Stimulated activated CD8-positive, alpha-beta memory T cell treated with anti-CD3 and anti-CD28 coated beads, Interleukin-4, amount 100 ng/mL, for 4 hours (primary cell): Measurements from ENCODE around the gene AP2A1.

Source experiments
- DNase-seq, 2 donors: peaks; one replicate each; pipeline ENCODE4 v3.0.0-alpha.2; 2020; ENCODE audit warnings: low read depth in 2 of 2, low spot score in 1 of 2

AP2A1 gene

DNA sequence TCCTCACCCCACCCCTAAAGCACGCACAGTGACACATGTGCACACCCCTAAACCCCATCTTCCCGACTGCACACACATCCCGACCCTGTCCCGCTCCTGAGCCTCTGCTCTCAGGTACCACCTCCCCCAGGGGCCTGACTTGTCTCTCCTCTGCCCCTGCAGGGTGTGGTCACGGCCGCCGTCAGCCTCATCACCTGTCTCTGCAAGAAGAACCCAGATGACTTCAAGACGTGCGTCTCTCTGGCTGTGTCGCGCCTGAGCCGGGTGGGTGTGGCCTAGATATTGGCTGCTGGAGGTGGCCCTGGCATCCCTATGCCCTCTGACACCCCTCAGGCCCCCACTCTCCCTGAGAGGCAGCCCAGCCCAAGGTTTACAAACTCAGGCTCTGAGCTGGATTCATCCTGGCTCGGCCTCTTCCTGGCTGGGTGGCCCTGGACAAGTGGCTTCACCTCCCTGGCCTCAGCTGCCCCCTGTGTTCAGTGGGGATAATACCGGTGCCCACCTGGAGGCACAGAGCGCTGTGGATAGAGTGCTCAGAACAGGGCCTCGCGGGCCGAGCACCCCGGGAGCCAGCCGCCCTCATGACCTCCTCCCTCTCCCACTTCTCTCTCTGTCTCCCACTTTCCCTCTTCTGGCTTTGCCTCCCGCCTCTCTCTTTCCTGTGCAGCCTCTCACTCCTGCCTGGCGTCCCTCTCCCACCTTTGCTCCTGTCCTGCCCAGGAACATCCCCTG, 26.2 kb downstream of the AP2A1 start:
- no peak for DNase-seq

DNA sequence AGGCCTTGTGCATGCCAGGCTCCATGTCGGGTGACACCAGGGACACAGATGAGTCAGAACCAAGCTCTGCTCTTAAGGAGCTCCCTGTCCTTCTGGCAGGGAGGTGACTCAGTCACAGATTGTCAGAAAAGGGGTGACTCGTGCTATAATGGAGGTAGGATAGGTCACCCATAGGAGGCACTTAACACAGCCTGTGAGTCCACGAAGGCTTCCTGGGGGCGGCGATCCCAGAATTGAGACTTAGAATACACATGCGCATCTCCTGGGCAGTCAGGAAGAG, 26.7 kb downstream of the AP2A1 start:
- no peak for DNase-seq

DNA sequence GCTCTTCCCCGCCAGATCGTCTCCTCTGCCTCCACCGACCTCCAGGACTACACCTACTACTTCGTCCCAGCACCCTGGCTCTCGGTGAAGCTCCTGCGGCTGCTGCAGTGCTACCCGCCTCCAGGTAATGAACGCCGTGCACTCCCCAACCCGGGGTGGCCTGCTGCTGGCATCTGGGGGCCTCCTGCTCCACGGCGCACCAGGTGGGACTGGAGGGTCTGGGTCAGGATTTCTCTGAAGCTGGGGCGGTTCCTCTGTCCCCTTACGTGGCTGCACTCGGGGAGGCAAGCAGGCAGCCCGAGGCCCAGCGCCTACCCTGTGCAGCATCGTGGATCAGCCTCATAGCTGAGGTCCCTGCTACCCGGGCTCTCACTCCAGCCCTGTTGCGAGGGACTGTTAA, 28.8 kb downstream of the AP2A1 start:
- no peak for DNase-seq

DNA sequence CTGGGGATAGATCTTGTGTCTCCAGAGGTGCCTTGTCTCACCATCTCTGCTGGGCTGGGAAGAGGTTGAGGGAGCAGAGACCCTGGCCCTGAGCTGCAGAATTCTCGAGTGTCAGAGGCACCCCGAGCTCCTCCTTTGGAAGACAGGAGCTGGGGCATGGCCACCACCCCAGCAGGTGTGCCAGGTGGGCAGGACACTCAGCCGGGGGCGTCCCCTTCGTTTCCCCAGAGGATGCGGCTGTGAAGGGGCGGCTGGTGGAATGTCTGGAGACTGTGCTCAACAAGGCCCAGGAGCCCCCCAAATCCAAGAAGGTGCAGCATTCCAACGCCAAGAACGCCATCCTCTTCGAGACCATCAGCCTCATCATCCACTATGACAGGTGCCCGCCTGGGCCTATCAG, 31.8 kb downstream of the AP2A1 start:
- DNase-seq: no peak

DNA sequence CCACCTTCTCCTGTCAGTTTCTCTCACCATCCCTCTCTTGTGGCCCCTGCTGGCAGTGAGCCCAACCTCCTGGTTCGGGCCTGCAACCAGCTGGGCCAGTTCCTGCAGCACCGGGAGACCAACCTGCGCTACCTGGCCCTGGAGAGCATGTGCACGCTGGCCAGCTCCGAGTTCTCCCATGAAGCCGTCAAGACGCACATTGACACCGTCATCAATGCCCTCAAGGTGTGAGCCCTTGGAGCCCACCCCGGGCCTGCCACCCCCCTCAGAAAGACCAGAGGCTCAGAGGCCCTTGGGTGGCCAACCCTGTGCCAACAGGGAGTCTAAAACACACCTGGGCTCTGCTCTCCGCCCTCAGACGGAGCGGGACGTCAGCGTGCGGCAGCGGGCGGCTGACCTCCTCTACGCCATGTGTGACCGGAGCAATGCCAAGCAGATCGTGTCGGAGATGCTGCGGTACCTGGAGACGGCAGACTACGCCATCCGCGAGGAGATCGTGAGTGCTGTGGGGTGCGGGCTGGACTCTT, 32.5 kb downstream of the AP2A1 start:
- DNase-seq: no peak

DNA sequence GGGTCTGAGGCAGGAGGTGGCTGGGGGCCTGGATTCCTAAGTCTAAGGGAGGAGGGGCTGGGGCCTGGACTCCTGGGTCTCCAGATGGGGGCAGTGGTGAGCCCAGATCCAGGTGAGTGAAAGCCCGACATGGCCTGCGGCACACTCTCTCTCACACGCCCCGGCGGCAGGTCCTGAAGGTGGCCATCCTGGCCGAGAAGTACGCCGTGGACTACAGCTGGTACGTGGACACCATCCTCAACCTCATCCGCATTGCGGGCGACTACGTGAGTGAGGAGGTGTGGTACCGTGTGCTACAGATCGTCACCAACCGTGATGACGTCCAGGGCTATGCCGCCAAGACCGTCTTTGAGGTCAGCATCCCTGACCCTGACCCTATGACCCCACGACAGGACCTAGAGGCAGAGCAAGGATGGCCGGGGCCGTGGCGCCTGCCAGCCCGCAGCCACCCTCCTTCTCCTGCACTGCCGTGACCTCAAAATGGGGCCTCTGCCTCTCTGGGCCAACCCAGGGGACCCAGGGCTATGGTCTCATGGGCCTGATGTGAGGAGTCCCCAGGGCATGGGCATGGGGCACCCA, 33.1 kb downstream of the AP2A1 start:
- DNase-seq: no peak

DNA sequence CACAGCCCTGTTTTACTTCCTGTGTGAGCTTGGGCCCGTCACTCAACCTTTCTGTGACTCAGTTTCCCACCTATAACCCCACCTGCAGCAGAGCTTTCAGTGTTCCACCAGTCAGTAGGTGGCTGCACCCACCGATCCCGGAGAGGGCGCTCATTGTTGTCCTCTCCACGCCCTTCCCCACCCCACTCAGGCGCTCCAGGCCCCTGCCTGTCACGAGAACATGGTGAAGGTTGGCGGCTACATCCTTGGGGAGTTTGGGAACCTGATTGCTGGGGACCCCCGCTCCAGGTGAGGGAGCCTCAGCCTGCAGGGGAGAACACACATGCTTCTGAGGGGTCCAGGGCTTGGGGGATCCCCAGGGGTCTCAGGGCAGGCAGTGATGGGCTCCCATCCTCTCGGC, 34.0 kb downstream of the AP2A1 start:
- no peak for DNase-seq

DNA sequence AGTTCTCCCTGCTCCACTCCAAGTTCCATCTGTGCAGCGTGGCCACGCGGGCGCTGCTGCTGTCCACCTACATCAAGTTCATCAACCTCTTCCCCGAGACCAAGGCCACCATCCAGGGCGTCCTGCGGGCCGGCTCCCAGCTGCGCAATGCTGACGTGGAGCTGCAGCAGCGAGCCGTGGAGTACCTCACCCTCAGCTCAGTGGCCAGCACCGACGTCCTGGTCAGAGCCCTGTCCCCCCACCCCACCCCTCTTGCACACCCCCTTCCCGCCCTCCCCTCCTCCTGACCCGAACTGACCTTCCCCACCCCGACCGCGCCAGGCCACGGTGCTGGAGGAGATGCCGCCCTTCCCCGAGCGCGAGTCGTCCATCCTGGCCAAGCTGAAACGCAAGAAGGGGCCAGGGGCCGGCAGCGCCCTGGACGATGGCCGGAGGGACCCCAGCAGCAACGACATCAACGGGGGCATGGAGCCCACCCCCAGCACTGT, 34.6 kb downstream of the AP2A1 start:
- no peak for DNase-seq

DNA sequence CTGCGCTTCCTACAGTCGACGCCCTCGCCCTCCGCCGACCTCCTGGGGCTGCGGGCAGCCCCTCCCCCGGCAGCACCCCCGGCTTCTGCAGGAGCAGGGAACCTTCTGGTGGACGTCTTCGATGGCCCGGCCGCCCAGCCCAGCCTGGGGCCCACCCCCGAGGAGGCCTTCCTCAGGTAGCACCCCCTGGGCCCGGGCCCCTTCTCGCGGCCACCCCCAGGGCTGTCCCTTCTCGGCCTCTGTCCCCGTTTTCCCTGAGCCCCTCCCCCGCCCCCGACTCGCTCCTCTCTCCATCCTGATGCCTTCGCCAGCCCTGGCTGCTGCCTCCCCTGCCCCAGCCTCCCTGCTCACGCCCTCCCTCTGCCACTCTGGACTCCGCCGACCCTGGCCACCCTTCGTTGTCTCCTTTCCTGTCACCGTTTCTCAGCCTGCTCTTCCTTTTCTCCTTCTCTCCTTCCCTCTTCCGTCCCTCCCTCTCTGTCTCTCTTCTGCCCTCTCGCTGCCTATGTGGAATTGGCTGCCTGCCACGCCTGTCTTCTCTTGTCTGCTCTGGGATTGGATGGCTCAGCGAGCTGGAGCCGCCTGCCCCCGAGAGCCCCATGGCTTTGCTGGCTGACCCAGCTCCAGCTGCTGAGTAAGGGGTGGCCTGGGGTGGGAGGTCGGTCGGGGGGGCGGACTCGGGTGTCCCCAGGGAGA, 35.3 kb downstream of the AP2A1 start:
- no peak for DNase-seq

DNA sequence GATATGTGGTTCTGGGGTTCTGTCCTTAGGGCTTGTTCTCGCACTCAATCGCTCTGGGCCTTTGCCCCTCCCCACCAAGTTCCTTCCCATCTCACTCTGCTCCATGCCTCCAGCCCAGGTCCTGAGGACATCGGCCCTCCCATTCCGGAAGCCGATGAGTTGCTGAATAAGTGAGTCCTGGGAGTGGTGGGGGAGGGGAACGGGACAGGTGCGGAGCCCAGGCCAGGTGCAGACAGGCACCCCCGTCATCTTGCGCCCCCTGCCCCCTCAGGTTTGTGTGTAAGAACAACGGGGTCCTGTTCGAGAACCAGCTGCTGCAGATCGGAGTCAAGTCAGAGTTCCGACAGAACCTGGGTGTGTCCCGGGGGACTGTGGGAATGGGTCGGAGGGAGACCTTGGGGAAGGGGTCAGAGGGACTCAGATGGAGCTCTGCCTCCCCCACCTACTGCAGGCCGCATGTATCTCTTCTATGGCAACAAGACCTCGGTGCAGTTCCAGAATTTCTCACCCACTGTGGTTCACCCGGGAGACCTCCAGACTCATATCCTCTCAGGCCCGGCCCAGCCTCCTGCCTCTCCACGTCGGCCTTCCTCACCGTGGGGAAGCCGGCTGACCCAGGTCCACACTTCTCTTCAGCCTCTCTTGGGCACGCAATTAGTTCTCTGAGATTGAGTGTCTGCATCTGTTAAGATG, 36.2 kb downstream of the AP2A1 start:
- no peak for DNase-seq

DNA sequence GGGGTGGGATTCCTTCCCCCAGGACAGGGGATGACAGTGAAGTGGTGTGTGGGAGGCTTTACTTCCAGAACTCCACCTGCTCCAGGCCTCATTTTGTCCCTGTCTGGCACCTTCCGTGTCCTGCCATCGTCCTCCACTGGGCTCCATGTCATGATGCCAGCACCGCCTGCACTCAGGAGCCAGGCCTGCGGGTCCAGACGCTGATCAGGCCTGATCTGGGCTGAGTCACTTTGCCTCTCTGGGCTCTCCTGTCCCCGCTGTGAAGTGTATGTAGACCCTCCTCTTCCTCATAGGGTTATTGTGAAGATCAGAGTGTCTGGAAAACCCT, 36.7 kb downstream of the AP2A1 start:
- DNase-seq: no peak

DNA sequence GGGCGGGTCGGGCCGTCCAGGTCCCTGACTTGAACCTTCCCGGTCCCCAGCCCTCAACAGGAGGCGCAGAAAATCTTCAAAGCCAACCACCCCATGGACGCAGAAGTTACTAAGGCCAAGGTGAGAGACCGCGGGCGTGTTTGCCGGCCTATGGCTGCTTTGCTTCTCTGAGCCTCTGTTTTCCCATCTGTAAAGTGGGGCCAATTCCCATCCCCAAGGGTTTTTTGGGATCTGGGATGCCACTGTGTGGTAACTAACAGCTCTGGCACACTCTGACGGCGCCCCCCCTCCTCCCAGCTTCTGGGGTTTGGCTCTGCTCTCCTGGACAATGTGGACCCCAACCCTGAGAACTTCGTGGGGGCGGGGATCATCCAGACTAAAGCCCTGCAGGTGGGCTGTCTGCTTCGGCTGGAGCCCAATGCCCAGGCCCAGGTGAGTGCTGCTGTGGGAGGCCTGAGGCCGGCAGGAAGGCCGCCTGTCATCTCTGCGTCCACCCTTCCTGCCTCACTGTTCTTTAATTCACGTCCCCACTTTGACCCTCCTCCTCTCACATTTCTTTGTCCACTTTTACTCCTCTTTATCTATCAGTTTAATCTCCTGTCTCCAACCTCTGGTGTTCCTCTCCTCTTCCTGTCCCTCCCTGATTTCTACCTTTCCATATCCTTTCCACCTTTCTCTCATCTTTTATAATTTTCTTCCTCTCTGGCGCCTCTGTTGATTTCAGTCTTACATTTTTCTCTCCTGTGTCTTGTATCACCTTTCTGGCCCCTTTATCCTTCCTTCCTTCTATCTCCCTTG, 39.2 kb downstream of the AP2A1 start:
- no peak for DNase-seq

DNA sequence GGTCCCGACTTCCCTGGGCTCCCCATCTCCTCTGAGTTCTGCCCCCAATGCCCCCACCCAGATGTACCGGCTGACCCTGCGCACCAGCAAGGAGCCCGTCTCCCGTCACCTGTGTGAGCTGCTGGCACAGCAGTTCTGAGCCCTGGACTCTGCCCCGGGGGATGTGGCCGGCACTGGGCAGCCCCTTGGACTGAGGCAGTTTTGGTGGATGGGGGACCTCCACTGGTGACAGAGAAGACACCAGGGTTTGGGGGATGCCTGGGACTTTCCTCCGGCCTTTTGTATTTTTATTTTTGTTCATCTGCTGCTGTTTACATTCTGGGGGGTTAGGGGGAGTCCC, 39.8 kb downstream of the AP2A1 start:
- DNase-seq: no peak

DNA sequence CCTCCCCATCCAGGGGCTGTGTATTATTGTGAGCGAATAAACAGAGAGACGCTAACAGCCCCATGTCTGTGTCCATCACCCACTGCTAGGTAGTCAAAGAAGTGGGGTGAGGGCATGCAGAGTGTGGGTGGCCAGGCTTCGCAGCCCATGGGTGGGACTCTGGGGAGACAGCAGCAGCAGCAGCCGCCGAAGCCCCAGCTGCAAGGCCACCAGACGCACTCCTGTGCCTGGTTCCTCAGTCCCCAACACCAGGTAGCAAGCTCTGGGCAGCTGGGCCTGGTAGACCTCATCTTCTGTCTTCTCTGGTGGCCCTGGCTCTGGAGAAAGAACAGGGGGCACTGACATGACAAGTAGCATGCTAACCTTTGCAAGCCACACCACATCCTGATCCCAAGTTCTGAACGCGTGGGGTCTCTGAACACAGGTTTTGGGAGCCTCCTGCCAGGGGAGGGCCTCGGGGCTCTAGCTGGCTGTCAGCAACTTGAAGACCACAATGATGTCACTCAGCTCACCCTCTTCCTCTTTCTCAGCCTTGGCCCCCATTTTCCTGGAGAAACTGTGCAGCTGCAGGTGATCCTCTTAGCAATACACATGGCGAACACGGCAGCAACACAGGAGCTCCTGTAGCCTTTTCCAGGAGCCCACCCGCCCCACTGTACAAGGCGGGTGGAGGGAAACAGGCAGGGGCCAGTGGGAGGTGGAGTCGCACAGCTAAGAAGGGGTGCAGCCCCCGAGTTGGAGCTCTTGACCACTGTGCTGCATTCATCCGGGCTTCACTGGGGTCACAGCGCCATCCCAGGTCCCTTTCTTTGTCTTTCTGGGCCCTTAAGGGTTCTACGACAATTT, 40.5 kb downstream of the AP2A1 start:
- DNase-seq: no peak

DNA sequence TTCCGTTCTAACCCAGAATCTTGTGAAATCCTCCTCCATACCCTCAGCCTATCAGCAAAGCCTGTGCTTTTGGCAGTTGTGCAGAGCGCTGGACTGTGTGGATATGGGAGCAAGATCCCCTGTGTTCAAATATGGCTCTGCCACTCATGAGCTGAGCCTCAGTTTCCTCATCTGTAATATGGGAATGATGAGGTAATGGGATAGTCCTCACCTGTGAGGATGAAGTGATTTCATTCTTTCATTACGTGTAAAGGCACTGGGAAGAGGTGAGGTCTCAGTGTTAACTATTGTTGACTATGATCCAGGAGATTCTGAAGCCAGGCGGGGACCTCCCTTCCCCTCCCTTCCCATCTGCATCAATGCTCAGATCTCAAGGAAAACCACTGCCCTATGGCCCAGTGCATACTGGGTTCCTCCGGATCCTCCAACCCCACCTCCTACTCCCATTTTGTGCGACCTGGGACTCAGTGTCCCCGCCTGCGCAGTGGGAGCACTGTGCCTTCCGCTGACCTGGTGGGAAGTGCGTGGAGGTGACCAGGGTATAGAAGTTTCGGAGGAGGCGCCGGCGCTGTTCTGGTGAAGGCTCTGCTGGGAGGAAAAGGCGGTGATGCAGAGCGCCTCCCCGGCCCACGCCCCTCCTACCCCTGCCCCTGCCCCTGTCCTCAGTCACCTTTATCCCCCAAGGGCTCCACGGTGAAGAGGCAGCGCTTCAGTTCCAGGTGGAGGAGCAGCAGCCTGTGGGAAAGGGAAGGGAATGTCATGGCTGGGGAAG, 41.3 kb downstream of the AP2A1 start:
- no peak for DNase-seq

DNA sequence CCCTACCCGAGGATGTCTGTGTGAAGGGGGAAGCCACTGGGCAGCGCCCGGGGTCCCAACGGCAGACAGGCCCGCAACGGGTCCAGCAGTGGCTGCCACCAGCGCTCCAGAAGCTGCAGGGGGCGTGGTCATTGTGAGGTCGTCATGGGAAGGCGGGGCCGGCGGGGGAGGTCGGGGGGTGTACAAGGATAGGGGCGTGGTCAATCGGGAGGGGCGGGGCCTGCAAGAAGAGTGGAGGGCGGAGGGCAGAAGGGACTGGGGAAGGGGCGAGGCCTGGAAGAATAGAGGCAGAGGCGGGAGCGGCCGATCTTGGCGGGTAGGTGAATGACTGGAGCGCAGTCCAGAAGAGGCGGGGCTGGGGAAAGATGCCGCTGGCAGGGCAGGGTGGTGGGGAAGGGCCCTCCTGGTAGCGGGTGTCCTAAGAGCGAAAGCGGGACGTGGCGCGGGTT, 41.9 kb downstream of the AP2A1 start:
- peak; percentile 63 to 69 for DNase-seq

DNA sequence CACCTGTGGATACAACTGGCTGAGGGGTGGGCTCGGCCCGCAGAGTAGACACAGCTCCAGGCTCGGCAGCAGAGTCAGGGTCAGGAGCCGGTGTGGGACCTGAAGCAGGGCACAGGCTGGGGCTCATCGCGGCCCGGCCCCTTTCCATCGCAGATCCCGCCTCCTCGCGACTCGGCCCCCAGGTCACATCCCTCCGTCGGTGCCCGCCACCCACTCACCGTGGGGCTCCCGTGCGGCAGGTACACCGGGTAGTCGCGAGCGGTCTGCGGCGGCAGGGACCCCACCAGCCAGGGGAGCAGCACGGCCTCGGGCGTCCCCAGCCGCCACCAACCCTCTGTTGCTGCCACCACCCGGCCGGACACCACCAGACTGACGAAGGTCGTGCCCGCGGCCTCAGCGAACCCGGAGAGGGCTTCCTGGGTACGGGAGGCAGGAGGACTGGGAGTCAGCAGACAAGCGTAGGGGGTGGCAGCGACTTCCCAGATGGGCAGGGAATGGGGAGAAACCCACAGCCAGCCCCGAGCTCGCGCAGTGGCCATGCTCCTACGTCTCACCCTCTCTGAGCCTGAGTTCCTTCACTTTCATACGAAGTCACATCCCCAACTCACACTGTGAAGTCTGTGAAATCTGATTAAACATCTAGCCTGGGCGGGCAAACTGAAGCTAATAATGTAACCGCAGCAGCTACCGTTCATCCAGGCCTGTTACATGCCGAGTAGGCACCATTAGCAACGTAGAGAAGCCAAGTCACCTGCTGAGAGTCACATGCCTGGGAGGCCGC, 42.5 kb downstream of the AP2A1 start:
- DNase-seq: no peak

DNA sequence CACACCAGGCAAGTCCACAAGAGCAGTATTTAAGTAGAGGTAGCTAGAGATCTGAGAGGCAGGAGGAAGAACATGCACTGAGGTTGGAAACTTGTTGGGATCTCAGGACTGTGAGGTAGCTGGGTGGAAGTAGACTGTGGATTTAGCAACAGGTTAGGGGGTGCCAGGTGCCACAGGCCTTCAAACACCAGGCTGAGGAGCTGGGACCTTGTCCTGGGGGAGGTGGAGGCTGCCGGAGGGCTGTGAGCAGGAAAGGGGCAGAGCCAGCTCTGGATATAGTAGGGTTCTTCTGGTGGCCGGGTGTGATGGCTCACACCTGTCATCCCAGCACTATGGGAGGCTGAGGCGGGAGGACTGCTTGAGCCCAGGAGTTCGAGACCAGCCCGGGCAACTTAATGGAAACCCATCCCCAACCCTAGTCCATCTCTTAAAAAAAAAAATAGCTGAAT, 43.2 kb downstream of the AP2A1 start:
- no peak for DNase-seq

DNA sequence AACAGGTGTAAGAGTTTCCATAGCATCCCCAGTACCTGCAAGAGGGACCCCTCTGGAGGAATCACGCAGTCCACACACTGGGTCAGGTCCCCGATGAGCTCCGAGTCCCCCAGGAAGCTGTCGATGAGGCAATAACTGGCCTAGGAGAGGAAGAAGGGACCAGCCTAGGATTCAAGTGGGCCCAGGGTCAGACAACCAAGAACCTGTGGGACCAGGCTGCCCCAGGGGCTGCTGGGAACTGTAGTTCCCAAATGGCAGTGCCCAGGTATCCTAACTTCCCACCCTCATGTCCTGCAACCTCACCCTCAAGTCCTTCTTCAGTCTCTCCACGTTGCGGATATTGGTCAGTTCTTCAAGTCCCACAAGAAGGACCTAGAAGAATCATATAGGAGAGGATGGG, 44.5 kb downstream of the AP2A1 start:
- no peak for DNase-seq
